ENCODE results near the gene BMP8A.

DNA sequence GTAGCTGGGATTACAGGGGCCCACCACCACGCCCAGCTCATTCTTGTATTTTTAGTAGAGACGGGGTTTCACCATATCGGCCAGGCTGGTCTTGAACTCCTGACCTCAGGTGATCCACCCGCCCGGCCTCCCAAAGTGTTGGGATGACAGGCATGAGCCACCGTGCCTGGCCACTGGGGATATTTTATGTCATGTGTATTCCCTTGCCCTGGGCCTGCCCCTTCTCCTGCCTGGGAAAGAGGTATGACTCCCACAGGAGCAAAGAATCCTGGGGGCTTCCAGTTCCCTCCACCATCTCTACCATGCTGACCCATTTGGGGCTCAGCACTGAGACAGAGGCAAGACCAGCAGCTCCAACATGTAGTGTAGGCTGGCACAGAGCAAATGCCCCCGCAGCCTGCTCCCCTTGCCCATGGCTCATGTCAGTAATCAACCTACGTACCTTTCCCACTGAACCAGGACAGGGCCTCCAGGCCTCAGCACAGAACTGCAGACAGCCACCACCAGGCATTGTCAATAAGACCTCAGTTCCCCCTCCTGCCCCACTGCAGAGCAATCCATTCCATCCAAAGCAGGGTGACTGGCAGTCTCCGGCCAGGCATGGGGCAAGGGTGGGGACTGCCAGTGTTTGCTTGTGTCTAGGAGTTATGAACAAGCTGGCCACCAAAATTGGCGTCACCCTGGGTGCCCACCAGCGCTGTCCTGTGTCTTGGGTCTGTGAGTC is 35.2 kb downstream of the BMP8A start:
- TF ChIP-seq CTCF (IDR thresholded peaks at IDR 0.05), result no peak
- TF ChIP-seq POLR2A (IDR thresholded peaks at IDR 0.05), result no peak
- no peak for TF ChIP-seq EP300 (IDR thresholded peaks at IDR 0.05)
- TF ChIP-seq POLR2AphosphoS5 (IDR thresholded peaks at IDR 0.05), result no peak

All from sigmoid colon (tissue), 4 donors.